Effector CD8-positive, alpha-beta T cell (primary cell): ENCODE measurements around the gene SYNJ1.
"Not testable (repeated sequence)": the region's sequence is repeated elsewhere in the genome, so short reads cannot be mapped to it uniquely, and the experiment has no call there.

Experiments
- DNase-seq: peaks from one replicate; lab custom pipeline; 2025; lab: John Stamatoyannopoulos, UW

SYNJ1 gene

GRCh38 chr21:32690085-32690484, 37.7 kb downstream of the SYNJ1 start:
- no peak for DNase-seq

GRCh38 chr21:32687643-32688345, 40.0 kb downstream of the SYNJ1 start:
- no peak for DNase-seq

GRCh38 chr21:32682696-32683474, 44.9 kb downstream of the SYNJ1 start:
- no peak for DNase-seq

- DNase-seq, result no peak
Measured at GRCh38 chr21:32674731-32675130, 53.1 kb downstream of the SYNJ1 start.

- DNase-seq, result no peak
Measured at GRCh38 chr21:32674038-32674437, 53.8 kb downstream of the SYNJ1 start.

GRCh38 chr21:32666258-32666657, 61.6 kb downstream of the SYNJ1 start:
- DNase-seq, result no peak

- DNase-seq, result not testable (repeated sequence)
Measured at GRCh38 chr21:32664095-32664494, 63.7 kb downstream of the SYNJ1 start.

GRCh38 chr21:32661981-32662380, 65.8 kb downstream of the SYNJ1 start:
- not testable (repeated sequence) for DNase-seq

- DNase-seq, result not testable (repeated sequence)
Measured at GRCh38 chr21:32661026-32661782, 66.6 kb downstream of the SYNJ1 start.

GRCh38 chr21:32658524-32658923, 69.3 kb downstream of the SYNJ1 start:
- no peak for DNase-seq

- no peak for DNase-seq
Measured at GRCh38 chr21:32653326-32653901, 74.4 kb downstream of the SYNJ1 start.

- no peak for DNase-seq
Measured at GRCh38 chr21:32648165-32648564, 79.6 kb downstream of the SYNJ1 start.

- no peak for DNase-seq
Measured at GRCh38 chr21:32645261-32646182, 82.3 kb downstream of the SYNJ1 start.

GRCh38 chr21:32641710-32642698, 85.8 kb downstream of the SYNJ1 start:
- DNase-seq, result no peak

GRCh38 chr21:32626621-32627196, 101.1 kb downstream of the SYNJ1 start:
- no peak for DNase-seq

- DNase-seq, result not testable (repeated sequence)
Measured at GRCh38 chr21:32618218-32618617, 109.6 kb downstream of the SYNJ1 start.

- DNase-seq, result no peak
Measured at GRCh38 chr21:32613436-32614043, 114.3 kb downstream of the SYNJ1 start.

GRCh38 chr21:32612999-32613337, 114.8 kb downstream of the SYNJ1 start:
- no peak for DNase-seq
